Fibroblast of pulmonary artery (primary cell): Measurements from ENCODE around the gene CCNG2.

Experiments
- DNase-seq: peaks from one replicate; pipeline ENCODE4 v3.0.0-alpha.2; 2010; ENCODE audit warnings: low read depth
- H3K4me3 ChIP-seq: replicated peaks from 2 replicates; pipeline ENCODE4 v1.5.1; 2011; ENCODE audit warnings: low read depth, mild to moderate bottlenecking, control low read depth, low read length, moderate library complexity
- CTCF ChIP-seq: IDR thresholded peaks from 2 replicates; pipeline ENCODE4 v1.5.1; 2011; ENCODE audit warnings: mild to moderate bottlenecking, control low read depth, low read length, inconsistent platforms; ENCODE audit errors: missing control alignments

The CCNG2 gene

GRCh38 chr4:77122656-77123055, 34.4 kb upstream of the CCNG2 start:
- no peak for DNase-seq
- TF ChIP-seq CTCF: no peak
- H3K4me3 ChIP-seq: no peak overlapping the region

DNA sequence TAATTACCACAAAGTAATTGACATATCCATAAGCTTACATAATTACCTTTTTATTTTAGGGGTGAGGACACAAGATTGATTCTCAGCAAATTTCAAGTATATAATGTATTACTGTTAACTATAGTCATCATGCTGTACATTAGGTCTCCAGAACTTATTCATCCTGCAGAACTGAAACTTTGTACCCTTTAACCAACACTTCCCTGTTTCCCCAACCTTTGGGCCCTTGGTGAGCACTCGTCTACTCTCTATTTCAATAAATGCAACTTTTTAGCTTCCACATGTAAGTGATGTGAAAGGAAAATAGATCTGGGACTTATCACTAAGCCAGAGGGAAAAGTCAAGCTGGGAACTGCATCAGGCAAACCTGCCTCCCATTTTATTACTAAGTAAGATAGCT, 33.6 kb upstream of the CCNG2 start:
- no peak overlapping the region for H3K4me3 ChIP-seq
- DNase-seq: no peak
- TF ChIP-seq CTCF: no peak

- no peak for TF ChIP-seq CTCF
- H3K4me3 ChIP-seq: no peak overlapping the region
- no peak for DNase-seq
Observed at GRCh38 chr4:77124576-77124975, 32.4 kb upstream of the CCNG2 start.

DNA sequence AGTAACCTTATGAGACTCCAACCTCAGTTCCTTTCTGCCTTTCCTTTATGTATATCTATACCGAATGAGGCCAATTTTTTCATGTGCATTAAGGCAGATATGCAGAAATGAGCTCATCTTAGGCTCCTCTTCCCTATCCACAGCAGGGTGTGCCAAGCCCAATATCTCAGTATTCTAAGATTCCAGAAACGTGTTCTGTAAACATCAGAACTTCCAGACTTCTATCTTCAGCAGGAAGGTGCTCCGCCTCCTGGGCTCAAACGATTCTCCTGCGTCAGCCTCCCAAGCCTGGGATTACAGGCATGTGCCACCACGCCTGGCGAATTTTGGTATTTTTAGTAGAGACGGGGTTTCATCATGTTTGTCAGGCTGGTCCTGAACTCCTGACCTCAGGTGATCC, 31.0 kb upstream of the CCNG2 start:
- no peak for DNase-seq
- no peak for TF ChIP-seq CTCF

GRCh38 chr4:77126809-77127208, 30.2 kb upstream of the CCNG2 start:
- no peak overlapping the region for H3K4me3 ChIP-seq
- no peak for DNase-seq
- no peak for TF ChIP-seq CTCF

More for the DNA sequence above, 31.0 kb upstream of the CCNG2 start:
- no peak overlapping the region for H3K4me3 ChIP-seq

DNA sequence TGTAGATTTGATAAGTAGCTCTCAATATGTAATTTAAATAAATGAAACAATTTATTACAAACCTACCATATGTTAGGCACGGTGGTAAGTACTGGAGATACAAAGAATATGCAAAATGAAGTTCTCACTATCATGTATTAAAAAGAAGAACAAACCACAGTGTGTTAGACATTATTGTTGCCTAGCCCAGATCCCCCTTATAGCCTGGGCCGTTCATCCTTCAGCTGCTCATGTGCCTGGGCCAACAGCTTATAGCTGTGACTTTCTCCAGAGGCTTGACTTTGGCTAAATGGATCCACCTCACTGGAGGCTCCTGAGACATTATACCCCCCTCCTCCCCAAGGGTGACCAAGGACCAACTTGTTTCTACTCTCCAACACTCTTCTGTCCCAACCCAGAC, 29.8 kb upstream of the CCNG2 start:
- no peak for TF ChIP-seq CTCF
- no peak overlapping the region for H3K4me3 ChIP-seq
- DNase-seq: no peak

DNA sequence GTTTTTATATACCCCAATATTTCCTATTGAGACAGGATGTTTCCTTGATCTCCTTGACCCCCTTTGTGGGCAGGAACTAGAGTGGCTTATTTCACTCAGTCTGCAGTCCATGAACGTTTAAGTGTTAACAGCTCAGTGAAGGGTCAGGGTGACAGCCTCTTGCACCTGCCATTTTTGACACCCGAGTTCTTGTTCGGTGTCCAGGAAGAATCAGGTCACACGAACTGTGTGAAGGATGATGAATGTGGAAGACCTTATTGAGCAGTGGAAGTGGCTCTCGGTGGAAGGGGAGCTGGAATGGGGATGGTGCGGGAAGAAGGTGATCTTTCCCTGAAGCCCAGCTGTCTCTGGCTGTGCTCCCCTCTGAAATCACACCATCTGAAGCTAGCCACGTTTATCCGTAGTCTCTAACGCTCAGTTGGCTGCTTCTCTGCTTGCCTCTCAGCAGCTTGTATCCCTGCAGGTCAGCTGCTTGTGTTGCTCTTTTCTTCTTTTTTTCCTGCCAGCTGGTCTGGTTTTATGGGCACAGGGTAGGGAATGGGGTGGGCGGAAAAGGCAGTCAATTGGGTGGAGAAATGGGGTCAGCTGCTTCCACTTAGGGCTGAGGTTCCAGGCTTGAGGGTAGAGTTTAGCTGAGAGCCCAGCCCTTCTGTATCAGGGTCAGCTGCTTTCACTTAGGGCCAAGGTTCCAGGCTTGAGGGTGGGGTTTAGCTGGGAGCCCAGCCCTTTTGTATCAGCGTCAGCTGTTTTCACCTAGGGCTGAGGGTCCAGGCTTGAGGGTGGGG, 29.0 kb upstream of the CCNG2 start:
- DNase-seq: no peak
- TF ChIP-seq CTCF: no peak
- no peak overlapping the region for H3K4me3 ChIP-seq
